Neural cell (in vitro differentiated cells): ENCODE measurements around the gene OR8B2. TPM values are rescaled to one million over a fixed set of nuclear protein-coding genes. Genes with fewer than 3 reads are reported as not detected.

Experiments
- H2AFZ ChIP-seq: fragments of 200-600, 300-800 bp; sonication (generic), shearing (Covaris generic); 2 replicates; pipeline ENCODE4 v1.6.0; 2014; ENCODE audit warnings: low read depth, mild to moderate bottlenecking, antibody characterized with exemption, low read length, moderate library complexity
- H3F3A ChIP-seq: fragments of 200-600 bp; shearing (Covaris generic); 2 replicates; pipeline ENCODE4 v1.6.1; 2016; ENCODE audit warnings: mild to moderate bottlenecking, moderate library complexity, mixed read lengths, antibody characterized with exemption, low read length; ENCODE audit not compliant: insufficient read depth, poor library complexity, severe bottlenecking
- H3K27ac ChIP-seq: fragments of 200-600, 300-800 bp; sonication (generic), shearing (Covaris generic); 2 replicates; pipeline ENCODE4 v1.5.1; 2014; ENCODE audit warnings: mild to moderate bottlenecking, low read length, moderate library complexity
- H3K27me3 ChIP-seq: fragments of 300-800, 200-600 bp; sonication (generic), shearing (Covaris generic); 2 replicates; pipeline ENCODE4 v1.6.0; 2014; ENCODE audit warnings: mild to moderate bottlenecking, low read depth, low read length, moderate library complexity; ENCODE audit not compliant: insufficient read depth
- H3K36me3 ChIP-seq: fragments of 300-800, 200-600 bp; sonication (generic), shearing (Covaris generic); 2 replicates; pipeline ENCODE4 v1.5.1; 2014; ENCODE audit warnings: mild to moderate bottlenecking, antibody characterized with exemption, low read length, moderate library complexity; ENCODE audit not compliant: insufficient read depth
- H3K4me2 ChIP-seq: fragments of 300-800, 200-600 bp; sonication (generic), shearing (Covaris generic); 2 replicates; pipeline ENCODE4 v1.6.0; 2014; ENCODE audit warnings: mild to moderate bottlenecking, low read length
- H3K4me3 ChIP-seq: fragments of 300-800, 200-600 bp; sonication (generic), shearing (Covaris generic); 2 replicates; pipeline ENCODE4 v1.5.1; 2014; ENCODE audit warnings: mild to moderate bottlenecking, low read length, moderate library complexity
- H3K79me2 ChIP-seq: fragments of 200-600 bp; shearing (Covaris generic); replicated peaks from 2 replicates; pipeline ENCODE4 v1.6.0; 2014; ENCODE audit warnings: mild to moderate bottlenecking, low read length, moderate library complexity; ENCODE audit not compliant: insufficient read depth
- H3K9ac ChIP-seq: fragments of 300-800, 200-600 bp; sonication (generic), shearing (Covaris generic); 2 replicates; pipeline ENCODE4 v1.6.1; 2016; ENCODE audit warnings: mild to moderate bottlenecking, low read length, mixed read lengths
- H3K9me2 ChIP-seq: fragments of 200-600 bp; shearing (Covaris generic); 2 replicates; pipeline ENCODE4 v1.6.1; 2016; ENCODE audit warnings: mild to moderate bottlenecking, low read length, mixed read lengths; ENCODE audit not compliant: insufficient read depth
- H3K9me3 ChIP-seq: fragments of 200-600, 300-800 bp; sonication (generic), shearing (Covaris generic); 2 replicates; pipeline ENCODE4 v1.6.1; 2016; ENCODE audit warnings: mild to moderate bottlenecking, mixed run types, low read length, moderate library complexity, mixed read lengths
- H4K20me1 ChIP-seq: fragments of 200-600 bp; shearing (Covaris generic); 2 replicates; pipeline ENCODE4 v1.6.1; 2016; ENCODE audit warnings: mild to moderate bottlenecking, mixed run types; ENCODE audit not compliant: insufficient read depth
- EP300 ChIP-seq: fragments of 450-650 bp; conservative IDR thresholded peaks from 2 replicates; pipeline ENCODE4 v1.6.1; 2014; ENCODE audit warnings: antibody characterized with exemption, mild to moderate bottlenecking, moderate library complexity; ENCODE audit not compliant: poor library complexity, severe bottlenecking
- EZH2 ChIP-seq: fragments of 200-600, 300-800 bp; shearing (Covaris generic), sonication (generic); IDR thresholded peaks from 2 replicates; pipeline ENCODE4 v1.6.1; 2014; ENCODE audit warnings: antibody characterized with exemption, low read length, borderline replicate concordance, mild to moderate bottlenecking; ENCODE audit not compliant: insufficient read depth, poor library complexity, severe bottlenecking
- MXI1 ChIP-seq: fragments of 450-650 bp; conservative IDR thresholded peaks from 2 replicates; pipeline ENCODE4 v1.6.1; 2014; ENCODE audit warnings: antibody characterized with exemption, mild to moderate bottlenecking; ENCODE audit not compliant: poor library complexity, severe bottlenecking
- POLR2AphosphoS5 ChIP-seq: IDR thresholded peaks from 2 replicates; pipeline ENCODE4 v1.6.1; 2012
- RAD21 ChIP-seq: fragments of 450-650 bp; conservative IDR thresholded peaks from 2 replicates; pipeline ENCODE4 v1.6.1; 2014; ENCODE audit warnings: antibody characterized with exemption, mild to moderate bottlenecking, moderate library complexity
- SMC3 ChIP-seq: fragments of 450-650 bp; conservative IDR thresholded peaks from 2 replicates; pipeline ENCODE4 v1.6.1; 2014; ENCODE audit warnings: antibody characterized with exemption, mild to moderate bottlenecking, moderate library complexity; ENCODE audit not compliant: poor library complexity
- TAF1 ChIP-seq: IDR thresholded peaks from 2 replicates; pipeline ENCODE4 v1.6.1; 2012; ENCODE audit warnings: low read depth
- polyA plus RNA-seq: library from polyadenylated mRNA; depleted of rRNA; stranded (reverse); fragments of >200 nt; gene quantifications from 2 replicates; pipeline ENCODE4 v1.2.3, GENCODE V29; 2014
- TF ChIP-seq, protein P1 (sequence below): IDR thresholded peaks from 2 replicates; pipeline ENCODE4 v1.6.1; 2012; ENCODE audit warnings: borderline replicate concordance
- TF ChIP-seq, protein P2 (sequence below): fragments of 450-650 bp; IDR thresholded peaks from 2 replicates; pipeline ENCODE4 v1.5.1; 2014; ENCODE audit warnings: antibody characterized with exemption, mild to moderate bottlenecking, moderate library complexity; ENCODE audit not compliant: poor library complexity, severe bottlenecking

Gene OR8B2
- polyA plus RNA-seq, 1 donor from 2014 or later: not detected

DNA sequence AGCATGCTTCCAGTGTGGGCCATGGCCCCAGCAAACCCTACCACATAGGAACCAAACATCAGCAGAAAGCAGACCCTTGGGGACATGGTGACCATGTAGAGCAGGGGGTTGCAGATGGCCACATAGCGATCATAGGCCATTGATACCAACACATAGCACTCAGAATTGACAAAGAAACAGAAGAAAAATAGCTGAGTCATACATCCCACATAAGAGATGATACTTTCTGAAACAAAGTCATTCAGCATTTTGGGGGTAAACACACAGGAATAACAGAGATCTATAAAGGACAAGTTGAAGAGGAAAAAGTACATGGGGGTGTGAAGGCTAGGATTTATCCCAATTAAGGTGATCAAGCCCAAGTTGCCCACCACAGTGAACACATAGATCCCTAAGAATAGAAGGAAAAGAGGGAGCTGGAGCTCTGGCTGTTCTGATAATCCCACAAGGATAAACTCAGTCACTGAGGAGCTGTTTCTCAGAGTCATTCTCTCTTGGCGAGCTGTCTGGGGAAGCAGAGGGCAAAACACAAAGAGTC is 40.2 kb upstream of the OR8B2 start, which contains the start of gene OR8B4:
TSS of gene OR8B4 (minus strand) at position 488 of the 538 bp plus-strand sequence. CDS start at position 488, 0 bp downstream.
- Histone ChIP-seq H3K27me3 (no peaks in the 10 kb centered on the region), H3K4me2 (no peak within 1 kb of the TSS), H3K9ac (no peak within 1 kb of the TSS), H2AFZ (no peak within 1 kb of the TSS), H3K36me3 (no peaks in the 10 kb centered on the region), H3K9me2 (no peaks in the 10 kb centered on the region), H3K79me2 (no peaks in the 10 kb centered on the region), H3F3A (no peaks in the 10 kb centered on the region), H4K20me1 (no peaks in the 10 kb centered on the region), H3K9me3 (no peaks in the 10 kb centered on the region), H3K27ac (no peak within 1 kb of the TSS), H3K4me3 (no peak within 1 kb of the TSS)
- no peak for TF ChIP-seq MXI1
- TF ChIP-seq EZH2: no peak
- no peak for TF ChIP-seq POLR2AphosphoS5

DNA sequence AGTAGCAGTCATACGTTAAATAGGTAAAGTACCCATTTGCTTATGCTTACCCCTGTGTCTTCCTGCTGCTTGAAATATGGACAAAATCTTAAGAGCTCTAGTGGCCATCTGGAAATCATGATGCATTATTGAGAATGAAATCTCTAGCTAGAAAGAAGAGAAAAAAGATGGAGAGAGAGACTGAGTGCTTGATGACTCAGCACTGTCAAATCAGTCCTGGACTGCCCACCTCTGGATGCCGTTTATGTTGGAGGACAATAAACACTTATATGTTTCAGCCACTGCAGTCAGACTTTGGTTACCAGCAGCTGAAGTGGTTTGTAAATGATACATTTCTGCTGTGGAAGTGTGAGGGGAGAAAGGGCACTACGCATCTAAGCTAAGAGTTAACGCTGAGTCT is 36.7 kb upstream of the OR8B2 start:
- Histone ChIP-seq H3K27ac (no peak overlapping the region), H3K4me3 (no peak overlapping the region), H3F3A (no peaks in the 10 kb centered on the region), H3K79me2 (no peaks in the 10 kb centered on the region), H3K9me3 (no peaks in the 10 kb centered on the region), H3K27me3 (no peaks in the 10 kb centered on the region), H3K36me3 (no peaks in the 10 kb centered on the region), H2AFZ (no peak overlapping the region), H3K9ac (no peak overlapping the region), H3K4me2 (no peak overlapping the region), H3K9me2 (no peaks in the 10 kb centered on the region), H4K20me1 (no peaks in the 10 kb centered on the region)
- no peak for TF ChIP-seq TAF1
- TF ChIP-seq, protein P1, sequence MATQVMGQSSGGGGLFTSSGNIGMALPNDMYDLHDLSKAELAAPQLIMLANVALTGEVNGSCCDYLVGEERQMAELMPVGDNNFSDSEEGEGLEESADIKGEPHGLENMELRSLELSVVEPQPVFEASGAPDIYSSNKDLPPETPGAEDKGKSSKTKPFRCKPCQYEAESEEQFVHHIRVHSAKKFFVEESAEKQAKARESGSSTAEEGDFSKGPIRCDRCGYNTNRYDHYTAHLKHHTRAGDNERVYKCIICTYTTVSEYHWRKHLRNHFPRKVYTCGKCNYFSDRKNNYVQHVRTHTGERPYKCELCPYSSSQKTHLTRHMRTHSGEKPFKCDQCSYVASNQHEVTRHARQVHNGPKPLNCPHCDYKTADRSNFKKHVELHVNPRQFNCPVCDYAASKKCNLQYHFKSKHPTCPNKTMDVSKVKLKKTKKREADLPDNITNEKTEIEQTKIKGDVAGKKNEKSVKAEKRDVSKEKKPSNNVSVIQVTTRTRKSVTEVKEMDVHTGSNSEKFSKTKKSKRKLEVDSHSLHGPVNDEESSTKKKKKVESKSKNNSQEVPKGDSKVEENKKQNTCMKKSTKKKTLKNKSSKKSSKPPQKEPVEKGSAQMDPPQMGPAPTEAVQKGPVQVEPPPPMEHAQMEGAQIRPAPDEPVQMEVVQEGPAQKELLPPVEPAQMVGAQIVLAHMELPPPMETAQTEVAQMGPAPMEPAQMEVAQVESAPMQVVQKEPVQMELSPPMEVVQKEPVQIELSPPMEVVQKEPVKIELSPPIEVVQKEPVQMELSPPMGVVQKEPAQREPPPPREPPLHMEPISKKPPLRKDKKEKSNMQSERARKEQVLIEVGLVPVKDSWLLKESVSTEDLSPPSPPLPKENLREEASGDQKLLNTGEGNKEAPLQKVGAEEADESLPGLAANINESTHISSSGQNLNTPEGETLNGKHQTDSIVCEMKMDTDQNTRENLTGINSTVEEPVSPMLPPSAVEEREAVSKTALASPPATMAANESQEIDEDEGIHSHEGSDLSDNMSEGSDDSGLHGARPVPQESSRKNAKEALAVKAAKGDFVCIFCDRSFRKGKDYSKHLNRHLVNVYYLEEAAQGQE: no peak
- no peak for TF ChIP-seq POLR2AphosphoS5
- no peak for TF ChIP-seq EP300
- no peak for TF ChIP-seq SMC3

DNA sequence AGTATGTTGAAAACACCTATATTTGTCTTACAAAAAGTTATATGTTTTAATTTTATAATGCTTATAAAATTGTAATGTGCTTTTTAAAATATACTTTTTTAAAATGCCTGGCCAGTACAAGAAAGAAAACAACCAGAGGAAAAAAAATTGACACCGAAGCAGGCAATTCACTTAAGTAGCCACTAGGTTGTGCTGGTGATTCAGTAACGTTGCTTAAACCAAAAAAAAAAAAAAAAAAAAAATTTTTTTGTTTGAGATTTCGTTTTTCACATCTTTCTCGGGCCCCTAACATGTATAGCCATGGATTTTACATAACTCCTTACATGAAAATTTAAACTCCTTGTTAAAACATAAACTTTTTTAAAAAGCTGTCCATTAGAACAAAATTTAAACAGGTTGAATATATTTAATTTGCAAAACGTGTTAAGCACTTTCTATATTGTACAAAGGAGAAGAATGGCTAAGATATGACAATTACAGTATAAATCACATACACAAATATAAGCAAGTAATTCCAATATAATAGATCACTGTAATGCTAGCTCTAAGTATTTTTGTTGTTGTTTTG is 31.1 kb upstream of the OR8B2 start:
- Histone ChIP-seq H3K27me3 (no peaks in the 10 kb centered on the region), H3K4me3 (no peak overlapping the region), H3K9me2 (no peaks in the 10 kb centered on the region), H3K79me2 (no peaks in the 10 kb centered on the region), H3K9ac (no peak overlapping the region), H3K4me2 (no peak overlapping the region), H3K27ac (no peak overlapping the region), H3K9me3 (no peaks in the 10 kb centered on the region), H4K20me1 (no peaks in the 10 kb centered on the region), H3K36me3 (no peaks in the 10 kb centered on the region), H2AFZ (no peak overlapping the region), H3F3A (no peaks in the 10 kb centered on the region)
- peak; percentile 76 for TF ChIP-seq RAD21
- TF ChIP-seq TAF1: no peak
- TF ChIP-seq, protein P2, sequence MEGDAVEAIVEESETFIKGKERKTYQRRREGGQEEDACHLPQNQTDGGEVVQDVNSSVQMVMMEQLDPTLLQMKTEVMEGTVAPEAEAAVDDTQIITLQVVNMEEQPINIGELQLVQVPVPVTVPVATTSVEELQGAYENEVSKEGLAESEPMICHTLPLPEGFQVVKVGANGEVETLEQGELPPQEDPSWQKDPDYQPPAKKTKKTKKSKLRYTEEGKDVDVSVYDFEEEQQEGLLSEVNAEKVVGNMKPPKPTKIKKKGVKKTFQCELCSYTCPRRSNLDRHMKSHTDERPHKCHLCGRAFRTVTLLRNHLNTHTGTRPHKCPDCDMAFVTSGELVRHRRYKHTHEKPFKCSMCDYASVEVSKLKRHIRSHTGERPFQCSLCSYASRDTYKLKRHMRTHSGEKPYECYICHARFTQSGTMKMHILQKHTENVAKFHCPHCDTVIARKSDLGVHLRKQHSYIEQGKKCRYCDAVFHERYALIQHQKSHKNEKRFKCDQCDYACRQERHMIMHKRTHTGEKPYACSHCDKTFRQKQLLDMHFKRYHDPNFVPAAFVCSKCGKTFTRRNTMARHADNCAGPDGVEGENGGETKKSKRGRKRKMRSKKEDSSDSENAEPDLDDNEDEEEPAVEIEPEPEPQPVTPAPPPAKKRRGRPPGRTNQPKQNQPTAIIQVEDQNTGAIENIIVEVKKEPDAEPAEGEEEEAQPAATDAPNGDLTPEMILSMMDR: peak; percentile 71
- no peak for TF ChIP-seq MXI1
- TF ChIP-seq SMC3: peak; percentile 75
